MCF 10A (cell line): ENCODE measurements around the gene MTHFD1L. TPM values are rescaled to one million over a fixed set of nuclear protein-coding genes. Genes with fewer than 3 reads are reported as not detected.

Experiments used
- BruUV-seq: library from RNA; stranded (reverse); fragments of 400-500 nt; replicated peaks from 2 replicates; lab custom pipeline; 2021; lab: Mats Ljungman, UMichigan
- CTCF ChIA-PET: fragments of 300-600 bp; sonication (Branson Sonifier 250); formaldehyde crosslinking; extraction: SDS; loops from one replicate; lab custom pipeline; 2021; ENCODE audit warnings: antibody characterized with exemption, inconsistent platforms; lab: Yijun Ruan, JAX
- POLR2A ChIA-PET: fragments of 300-600, 350-650 bp; sonication (Branson Sonifier 250); formaldehyde crosslinking; extraction: SDS; loops from one replicate; lab custom pipeline; 2020; ENCODE audit warnings: antibody characterized with exemption, inconsistent platforms; lab: Yijun Ruan, JAX
- DNase-seq: peaks from one replicate; pipeline ENCODE4 v3.0.0-alpha.2; 2018; ENCODE audit not compliant: unreplicated experiment
- H3K27ac Mint-ChIP-seq: one replicate; pipeline ENCODE4 v1.8.0; 2022; ENCODE audit warnings: mild to moderate bottlenecking, low read depth, mixed read lengths; ENCODE audit not compliant: unreplicated experiment
- H3K27me3 Mint-ChIP-seq: one replicate; pipeline ENCODE4 v1.8.0; 2022; ENCODE audit warnings: mixed read lengths; ENCODE audit not compliant: insufficient read depth, unreplicated experiment
- H3K36me3 Mint-ChIP-seq: one replicate; pipeline ENCODE4 v1.8.0; 2022; ENCODE audit warnings: mild to moderate bottlenecking, moderate library complexity, mixed read lengths; ENCODE audit not compliant: insufficient read depth, unreplicated experiment
- H3K4me1 Mint-ChIP-seq: one replicate; pipeline ENCODE4 v1.8.0; 2022; ENCODE audit warnings: mixed read lengths; ENCODE audit not compliant: insufficient read depth, unreplicated experiment
- H3K4me3 Mint-ChIP-seq: one replicate; pipeline ENCODE4 v1.8.0; 2022; ENCODE audit warnings: mild to moderate bottlenecking, moderate library complexity, mixed read lengths; ENCODE audit not compliant: unreplicated experiment
- H3K9me3 Mint-ChIP-seq: one replicate; pipeline ENCODE4 v1.8.0; 2022; ENCODE audit warnings: mixed read lengths; ENCODE audit not compliant: unreplicated experiment
- intact Hi-C: fragments of 100-400 bp; cut with micrococcal nuclease; formaldehyde crosslinking; loops from 2 replicates; pipeline ENCODE4 v1.14.1; 2022
- total RNA-seq: library from RNA; stranded (reverse); gene quantifications from 2 replicates; pipeline ENCODE4 v1.2.3, GENCODE V29; 2022
- TF ChIP-seq, protein P1 (sequence below): fragments of 200-600 bp; IDR thresholded peaks from one replicate; pipeline ENCODE4 v1.8.0; 2022; ENCODE audit warnings: antibody characterized with exemption, mild to moderate bottlenecking; ENCODE audit not compliant: unreplicated experiment

Gene MTHFD1L
- total RNA-seq, 1 experiment from 2014 or later, result 110 TPM

- peaks cover 68% of the 10 kb centered on the region for H3K36me3 Mint-ChIP-seq
- no peak overlapping the region for H3K4me3 Mint-ChIP-seq
- no peak for DNase-seq
- H3K9me3 Mint-ChIP-seq, result no peaks in the 10 kb centered on the region
- H3K27me3 Mint-ChIP-seq, result no peaks in the 10 kb centered on the region
- no TSS peak for BruUV-seq
- POLR2A ChIA-PET, result no interaction called here
- H3K27ac Mint-ChIP-seq, result no peak overlapping the region
- H3K4me1 Mint-ChIP-seq, result no peaks in the 10 kb centered on the region
- intact Hi-C loops, result no loop called here
- TF ChIP-seq, protein P1, sequence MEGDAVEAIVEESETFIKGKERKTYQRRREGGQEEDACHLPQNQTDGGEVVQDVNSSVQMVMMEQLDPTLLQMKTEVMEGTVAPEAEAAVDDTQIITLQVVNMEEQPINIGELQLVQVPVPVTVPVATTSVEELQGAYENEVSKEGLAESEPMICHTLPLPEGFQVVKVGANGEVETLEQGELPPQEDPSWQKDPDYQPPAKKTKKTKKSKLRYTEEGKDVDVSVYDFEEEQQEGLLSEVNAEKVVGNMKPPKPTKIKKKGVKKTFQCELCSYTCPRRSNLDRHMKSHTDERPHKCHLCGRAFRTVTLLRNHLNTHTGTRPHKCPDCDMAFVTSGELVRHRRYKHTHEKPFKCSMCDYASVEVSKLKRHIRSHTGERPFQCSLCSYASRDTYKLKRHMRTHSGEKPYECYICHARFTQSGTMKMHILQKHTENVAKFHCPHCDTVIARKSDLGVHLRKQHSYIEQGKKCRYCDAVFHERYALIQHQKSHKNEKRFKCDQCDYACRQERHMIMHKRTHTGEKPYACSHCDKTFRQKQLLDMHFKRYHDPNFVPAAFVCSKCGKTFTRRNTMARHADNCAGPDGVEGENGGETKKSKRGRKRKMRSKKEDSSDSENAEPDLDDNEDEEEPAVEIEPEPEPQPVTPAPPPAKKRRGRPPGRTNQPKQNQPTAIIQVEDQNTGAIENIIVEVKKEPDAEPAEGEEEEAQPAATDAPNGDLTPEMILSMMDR, result no peak
- CTCF ChIA-PET, result interaction anchor here (0.6 to 0.7 kb wide), 2 partner anchors 71 to 88 kb away, joined by 3 read pairs; no protein-coding TSS in a partner anchor
Measured at GRCh38 chr6:150979826-150980350, 114.4 kb downstream of the MTHFD1L start.

DNA sequence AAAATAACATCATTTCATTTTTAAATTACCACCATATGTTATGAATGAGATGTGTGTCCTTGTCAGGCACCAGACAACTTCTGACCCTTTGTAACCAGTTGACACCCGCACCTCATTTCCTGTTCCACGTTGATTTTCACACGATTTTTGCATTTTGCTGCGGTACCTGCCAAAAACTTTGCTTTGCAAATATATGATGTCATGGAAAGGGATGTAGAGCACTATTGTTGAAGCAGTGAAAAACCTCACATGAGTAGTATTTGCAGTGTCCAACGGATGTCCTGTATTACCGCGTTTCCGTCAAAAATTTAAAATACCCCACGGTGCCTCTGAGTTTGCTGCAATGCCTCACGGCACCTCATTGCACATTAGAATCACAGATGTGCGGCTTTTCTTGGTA is 115.6 kb downstream of the MTHFD1L start:
- no peaks in the 10 kb centered on the region for H3K27me3 Mint-ChIP-seq
- H3K4me1 Mint-ChIP-seq, result no peaks in the 10 kb centered on the region
- CTCF ChIA-PET, result interaction anchor here (0.6 kb wide), 1 partner anchor 344 kb away, joined by 3 read pairs; no protein-coding TSS in a partner anchor
- DNase-seq, result no peak
- no peaks in the 10 kb centered on the region for H3K9me3 Mint-ChIP-seq
- TF ChIP-seq, protein P1, result no peak
- POLR2A ChIA-PET, result no interaction called here
- peaks cover 67% of the 10 kb centered on the region for H3K36me3 Mint-ChIP-seq
- intact Hi-C loops, result no loop called here
- H3K27ac Mint-ChIP-seq, result no peak overlapping the region
- no TSS peak for BruUV-seq
- no peak overlapping the region for H3K4me3 Mint-ChIP-seq

GRCh38 chr6:150981669-150982068 is 116.2 kb downstream of the MTHFD1L start:
- BruUV-seq, result no TSS peak
- Mint-ChIP-seq H3K36me3 (peaks cover 64% of the 10 kb centered on the region), H3K9me3 (no peaks in the 10 kb centered on the region), H3K4me3 (no peak overlapping the region), H3K4me1 (no peaks in the 10 kb centered on the region), H3K27ac (peak overlapping the region; percentile 52), H3K27me3 (no peaks in the 10 kb centered on the region)
- intact Hi-C loops, result no loop called here
- DNase-seq, result no peak
- TF ChIP-seq, protein P1, result no peak
- CTCF ChIA-PET, result interaction anchor here (0.6 kb wide), 1 partner anchor 343 kb away, joined by 3 read pairs; no protein-coding TSS in a partner anchor
- POLR2A ChIA-PET, result no interaction called here

DNA sequence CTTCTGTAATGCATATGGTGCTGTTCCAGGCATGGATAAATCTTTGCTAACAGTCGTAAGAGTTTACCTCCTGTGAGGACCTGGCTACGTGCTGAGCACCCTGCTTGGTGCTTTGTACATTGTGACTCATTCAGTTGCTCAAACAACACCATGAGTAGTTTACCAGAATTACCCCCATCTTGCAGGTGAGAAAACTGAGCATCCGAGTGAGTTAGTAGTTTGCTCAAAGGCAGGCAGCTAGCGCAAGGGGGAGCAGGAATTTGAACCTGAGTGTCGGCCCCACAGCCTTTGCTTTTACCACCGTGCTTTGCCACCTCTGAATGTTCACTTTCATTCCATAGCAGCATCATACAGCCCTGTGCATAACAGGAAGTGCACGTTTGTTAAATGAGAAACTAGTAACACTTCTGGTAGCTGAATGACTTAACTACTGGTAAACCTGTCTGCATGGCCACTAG is 121.9 kb downstream of the MTHFD1L start:
- Mint-ChIP-seq H3K4me1 (no peaks in the 10 kb centered on the region), H3K27ac (no peak overlapping the region), H3K4me3 (no peak overlapping the region), H3K9me3 (no peaks in the 10 kb centered on the region), H3K36me3 (peaks cover 65% of the 10 kb centered on the region), H3K27me3 (no peaks in the 10 kb centered on the region)
- intact Hi-C loops, result no loop called here
- ChIA-PET POLR2A (interaction anchor here (0.7 kb wide), 1 partner anchor 25 kb away, joined by 3 read pairs; no protein-coding TSS in a partner anchor), CTCF (interaction anchor here (0.6 to 0.8 kb wide), 2 partner anchors 27 to 78 kb away, joined by 3 read pairs; no protein-coding TSS in a partner anchor)
- BruUV-seq, result no TSS peak
- TF ChIP-seq, protein P1, result no peak
- DNase-seq, result peak; percentile 38
